GM12878 (cell line): ENCODE results near the gene MEGF6. TPM values are rescaled to one million over a fixed set of nuclear protein-coding genes. Genes with fewer than 3 reads are reported as not detected.

Experiments used
- ATAC-seq: fragments of 200-7000 bp; cut with Tn5 transposase; 3 replicates; pipeline ENCODE4 v1.9.1; 2020; ENCODE audit warnings: mild to moderate bottlenecking, moderate library complexity
- BruUV-seq: library from RNA; stranded (reverse); fragments of 400-500 nt; replicated peaks from 2 replicates; lab custom pipeline; 2021; lab: Mats Ljungman, UMichigan
- CTCF ChIA-PET: fragments of 300-600 bp; sonication (Branson Sonifier 250); formaldehyde crosslinking; extraction: SDS; loops from one replicate; lab custom pipeline; 2021; ENCODE audit warnings: inconsistent platforms; lab: Yijun Ruan, JAX
- POLR2A ChIA-PET: fragments of 350-600 bp; formaldehyde crosslinking; extraction: SDS; loops from one replicate; lab custom pipeline; 2021; ENCODE audit warnings: inconsistent platforms; lab: Charles Lee
- RAD21 ChIA-PET: fragments of 300-600 bp; sonication (Branson Sonifier 250); formaldehyde crosslinking; loops from one replicate; lab custom pipeline; 2023; ENCODE audit warnings: antibody characterized with exemption; ENCODE audit not compliant: unreplicated experiment; lab: Charles Lee
- SMC1A ChIA-PET: fragments of 300-600 bp; sonication (Branson Sonifier 250); formaldehyde crosslinking; loops from one replicate; lab custom pipeline; 2023; ENCODE audit not compliant: unreplicated experiment, uncharacterized antibody; lab: Charles Lee
- DNase-seq: peaks from one replicate; pipeline ENCODE4 v3.0.0-alpha.2; 2011; ENCODE audit warnings: low read depth, low spot score
- FAIRE-seq: peaks from 3 replicates; lab custom pipeline; 2011; peaks lifted over from hg19 to GRCh38; lab: Jason Lieb, UNC
- H2AFZ ChIP-seq: 2 replicates; pipeline ENCODE4 v1.6.0; 2011; ENCODE audit warnings: low read depth, low read length, control low read depth; ENCODE audit not compliant: control insufficient read depth
- H3K27ac ChIP-seq: 2 replicates; pipeline ENCODE4 v1.5.1; 2011; ENCODE audit warnings: control low read depth; ENCODE audit not compliant: control insufficient read depth, insufficient read depth
- H3K27me3 ChIP-seq, 2 experiments: replicated peaks in 1 of 2; 2 replicates each; pipeline versions ENCODE4 v1.6.0 to v1.6.1; 2011; ENCODE audit warnings: low read length in 1 of 2; ENCODE audit not compliant: control insufficient read depth in 2 of 2, insufficient read depth in 2 of 2
- H3K36me3 ChIP-seq, 2 experiments: 2 replicates each; pipeline ENCODE4 v1.5.1; 2011; ENCODE audit warnings: low read length in 1 of 2; ENCODE audit not compliant: control insufficient read depth in 2 of 2, insufficient read depth in 2 of 2
- H3K4me1 ChIP-seq: 2 replicates; pipeline ENCODE4 v1.6.1; 2011; ENCODE audit warnings: mild to moderate bottlenecking, low read length, moderate library complexity, mixed read lengths; ENCODE audit not compliant: control insufficient read depth, insufficient read depth
- H3K4me2 ChIP-seq: 2 replicates; pipeline ENCODE4 v1.6.0; 2011; ENCODE audit warnings: control low read depth; ENCODE audit not compliant: control insufficient read depth, insufficient read depth
- H3K4me3 ChIP-seq: fragments of 200-600 bp; sonication (generic); 2 replicates; pipeline ENCODE4 v1.5.1; 2016
- H3K79me2 ChIP-seq: 2 replicates; pipeline ENCODE4 v1.6.0; 2011; ENCODE audit warnings: low read length; ENCODE audit not compliant: control insufficient read depth, insufficient read depth
- H3K9ac ChIP-seq: 2 replicates; pipeline ENCODE4 v1.8.0; 2011; ENCODE audit warnings: low read length, control low read depth, mixed read lengths; ENCODE audit not compliant: control insufficient read depth, insufficient read depth
- H3K9me3 ChIP-seq: replicated peaks from 3 replicates; pipeline ENCODE4 v1.5.1; 2011; ENCODE audit warnings: mild to moderate bottlenecking, low read length; ENCODE audit not compliant: control insufficient read depth, insufficient read depth
- H4K20me1 ChIP-seq: 2 replicates; pipeline ENCODE4 v1.6.0; 2011; ENCODE audit not compliant: control insufficient read depth, insufficient read depth
- ATF3 ChIP-seq: IDR thresholded peaks from 2 replicates; pipeline ENCODE4 v1.6.1; 2011; ENCODE audit warnings: low read depth, mild to moderate bottlenecking, low read length, moderate library complexity, borderline replicate concordance; ENCODE audit errors: extremely low read depth
- CREM ChIP-seq: IDR thresholded peaks from 2 replicates; pipeline ENCODE4 v1.6.1; 2014; ENCODE audit warnings: antibody characterized with exemption, low read depth
- GATAD2B ChIP-seq: fragments of 450-650 bp; conservative IDR thresholded peaks from 2 replicates; pipeline ENCODE4 v1.6.1; 2017; ENCODE audit warnings: low read depth, mild to moderate bottlenecking, moderate library complexity
- IKZF1 ChIP-seq: fragments of 450-650 bp; conservative IDR thresholded peaks from 2 replicates; pipeline ENCODE4 v1.6.1; 2017; ENCODE audit warnings: antibody characterized with exemption, mild to moderate bottlenecking
- NFYA ChIP-seq: IDR thresholded peaks from 2 replicates; pipeline ENCODE4 v1.6.1; 2011; ENCODE audit warnings: low read depth, mild to moderate bottlenecking, low read length, improper control_type of control experiment, borderline replicate concordance
- NRF1 ChIP-seq: conservative IDR thresholded peaks from 2 replicates; pipeline ENCODE4 v1.6.1; 2011; ENCODE audit warnings: mild to moderate bottlenecking, low read depth, low read length, improper control_type of control experiment
- PML ChIP-seq: IDR thresholded peaks from 2 replicates; pipeline ENCODE4 v1.6.1; 2012; ENCODE audit warnings: low read length, inconsistent platforms
- PRDM15 ChIP-seq: fragments of 450-650 bp; formaldehyde crosslinking; IDR thresholded peaks from 2 replicates; pipeline ENCODE4 v1.4.0; 2020; ENCODE audit warnings: mild to moderate bottlenecking, moderate library complexity
- SKIL ChIP-seq: fragments of 450-650 bp; IDR thresholded peaks from 2 replicates; pipeline ENCODE4 v1.6.1; 2017; ENCODE audit warnings: mild to moderate bottlenecking, low read depth, inconsistent platforms; ENCODE audit not compliant: poor library complexity, severe bottlenecking
- SMAD1 ChIP-seq: fragments of 450-650 bp; IDR thresholded peaks from 2 replicates; pipeline ENCODE4 v1.6.1; 2018; ENCODE audit warnings: mild to moderate bottlenecking, low read depth; ENCODE audit not compliant: partially characterized antibody
- ZNF24 ChIP-seq: fragments of 450-650 bp; IDR thresholded peaks from 2 replicates; pipeline ENCODE4 v1.6.1; 2017; ENCODE audit warnings: antibody characterized with exemption, mild to moderate bottlenecking
- WGBS: methylation state at CpG from one replicate; pipeline ENCODE4 v1.1.6; 2016; ENCODE audit warnings: low lambda C conversion rate; ENCODE audit not compliant: insufficient replicate concordance, insufficient coverage; ENCODE audit errors: missing lambda C conversion rate; 5-methylcytosine and 5-hydroxymethylcytosine counted together
- in situ Hi-C: fragments of 300-500 bp; cut with MboI; formaldehyde crosslinking; loops from 9 replicates; pipeline ENCODE4 v1.14.3; 2018; ENCODE audit warnings: mixed read lengths
- intact Hi-C: fragments of 100-400 bp; cut with micrococcal nuclease; formaldehyde crosslinking; loops from one replicate; pipeline ENCODE4 v1.14.2; 2022; ENCODE audit not compliant: unreplicated experiment
- polyA plus RNA-seq, 11 experiments: library from polyadenylated mRNA; depleted of rRNA in 4 of 11; unstranded in 6 of 11; stranded (reverse) in 5 of 11; fragments of >200 nt; fragmentation: Nextera tagmentation in 4 of 11; fragmentation: Illumina TruSeq in 1 of 11; extraction: Ambion mirVana in 4 of 11; extraction: Trizol in 1 of 11; gene quantifications; 1 replicate in 1 of 11; 2 replicates in 10 of 11; pipeline versions ENCODE4 v1.2.1 to v1.2.3, GENCODE V29; 2011 to 2016; ENCODE audit warnings: inconsistent platforms in 2 of 11, missing spikeins in 2 of 11, low read depth in 1 of 11
- total RNA-seq, 4 experiments: library from RNA; depleted of rRNA in 3 of 4; stranded (reverse); fragments of >200 nt in 3 of 4; fragmentation: Illumina TruSeq in 1 of 4; extraction: Trizol in 1 of 4; gene quantifications; 2 replicates each; pipeline versions ENCODE4 v1.2.1 to v1.2.3, GENCODE V29; 2013 to 2021

MEGF6 gene
- total and polyA plus RNA-seq, 10 of the 15 experiments (the other 5 are each of a cell fraction or from before 2014, with no cell fraction given) = 0.03 to 0.41 TPM; not detected in 8

GRCh38 chr1:3620708-3621107, 9.4 kb upstream of the MEGF6 start:
- ATAC-seq (no peak), FAIRE-seq (no peak), DNase-seq (no peak)
- ChIA-PET RAD21 (interaction anchor here (0.7 to 2.8 kb wide), 6 partner anchors 28 to 168 kb away, joined by 3 to 12 read pairs (median 4); no protein-coding TSS in a partner anchor), POLR2A (no interaction called here), SMC1A (interaction anchor here (0.8 to 3.1 kb wide), 8 partner anchors 9 to 128 kb away, joined by 3 to 23 read pairs (median 4); no protein-coding TSS in a partner anchor), CTCF (interaction anchor here (0.5 to 3.8 kb wide), 17 partner anchors 15 to 183 kb away, joined by 3 to 38 read pairs (median 5); no protein-coding TSS in a partner anchor)
- in situ Hi-C loops (loop anchor here (10.0 kb wide), 1 partner anchor 136 kb away; no protein-coding TSS in a partner anchor), intact Hi-C loops (no loop called here)
- H3K9ac ChIP-seq = no peak overlapping the region
- no TSS peak for BruUV-seq
- no peak overlapping the region for H3K27ac ChIP-seq
- H3K4me2 ChIP-seq = no peak overlapping the region
- no peaks in the 10 kb centered on the region for H3K36me3 ChIP-seq
- H3K79me2 ChIP-seq = no peaks in the 10 kb centered on the region
- no peak overlapping the region for H3K4me3 ChIP-seq
- peaks cover 0 to 2% of the 10 kb centered on the region in 2 experiments; a peak in 2 of 4 replicates for H3K27me3 ChIP-seq
- no peaks in the 10 kb centered on the region for H4K20me1 ChIP-seq
- peaks cover 5% of the 10 kb centered on the region; the same call in 1 of the 2 replicates for H3K4me1 ChIP-seq
- H2AFZ ChIP-seq = no peak overlapping the region
- TF ChIP-seq ZNF24 (no peak), CREM (no peak), GATAD2B (no peak), SKIL (no peak), PML (no peak), PRDM15 (CRISPR knock-in tag) (no peak), SMAD1 (no peak), IKZF1 (no peak), NRF1 (no peak), ATF3 (no peak), NFYA (no peak)
- no peaks in the 10 kb centered on the region for H3K9me3 ChIP-seq
- 58% methylated on average over 12 of the region's 12 CpGs for WGBS
